PFSK-1 (cell line): ENCODE measurements around the gene GAB3.

Experiments used
- FOXP2 ChIP-seq: optimal IDR thresholded peaks from 2 replicates; pipeline ENCODE3; 2011; ENCODE audit warnings: borderline replicate concordance, control low read depth, inconsistent platforms; ENCODE audit not compliant: insufficient read depth; ENCODE audit errors: extremely low read length, extremely low read depth
- POLR2AphosphoS5 ChIP-seq: IDR thresholded peaks from 2 replicates; pipeline ENCODE4 v1.6.1; 2012; ENCODE audit warnings: low read depth, mild to moderate bottlenecking, control low read depth, low read length, moderate library complexity
- REST ChIP-seq, 2 experiments: IDR thresholded peaks; 2 replicates each; pipeline versions ENCODE4 v1.6.1 to v1.8.0; 2011 to 2012; ENCODE audit warnings: low read depth in 2 of 2, low read length in 2 of 2, control low read depth in 1 of 2, inconsistent platforms in 1 of 2, mild to moderate bottlenecking in 1 of 2, moderate library complexity in 1 of 2; ENCODE audit not compliant: insufficient read depth in 1 of 2
- SIN3A ChIP-seq: IDR thresholded peaks from 2 replicates; pipeline ENCODE4 v1.6.1; 2012; ENCODE audit warnings: mild to moderate bottlenecking, low read length, moderate library complexity, borderline replicate concordance; ENCODE audit not compliant: insufficient read depth
- TAF1 ChIP-seq: IDR thresholded peaks from 2 replicates; pipeline ENCODE4 v1.6.1; 2012; ENCODE audit warnings: low read length, control low read depth, borderline replicate concordance; ENCODE audit not compliant: insufficient read depth

GAB3 gene

GRCh38 chrX:154775419-154776349 lies 24.8 kb upstream of the GAB3 start:
- TF ChIP-seq TAF1 (no peak), FOXP2 (no peak), SIN3A (no peak), POLR2AphosphoS5 (no peak), REST (IDR thresholded peaks at IDR 0.05; ENCODE audit: insufficient read depth in 1 of 2, low read depth in 2 of 2, low read length in 2 of 2) (no peak)

- no peak for TF ChIP-seq FOXP2
- no peak for TF ChIP-seq REST (IDR thresholded peaks at IDR 0.05; ENCODE audit: insufficient read depth in 1 of 2, low read depth in 2 of 2, low read length in 2 of 2)
- TF ChIP-seq SIN3A = no peak
- TF ChIP-seq POLR2AphosphoS5 = no peak
- no peak for TF ChIP-seq TAF1
Observed at GRCh38 chrX:154774622-154775021, 23.7 kb upstream of the GAB3 start.

GRCh38 chrX:154762537-154763296 lies 11.8 kb upstream of the GAB3 start, which contains the start of gene DKC1:
TSS of gene DKC1 (plus strand) at chrX:154762864. CDS start at chrX:154762966, 102 bp downstream.
- TF ChIP-seq POLR2AphosphoS5 (peak; percentile 76), TAF1 (peak; percentile 42; the same call in 1 of the 2 replicates), REST (IDR thresholded peaks at IDR 0.05; ENCODE audit: insufficient read depth in 1 of 2, low read depth in 2 of 2, low read length in 2 of 2) (no peak), FOXP2 (no peak), SIN3A (no peak)

- no peak for TF ChIP-seq SIN3A
- TF ChIP-seq FOXP2 = no peak
- no peak for TF ChIP-seq TAF1
- 0 out of 2 replicates have a peak, but pooled peaks have one; percentile 44 for TF ChIP-seq POLR2AphosphoS5
Observed at GRCh38 chrX:154761977-154762536, 11.2 kb upstream of the GAB3 start.

GRCh38 chrX:154758696-154759095 lies 7.8 kb upstream of the GAB3 start:
- TF ChIP-seq SIN3A = no peak
